Stimulated activated CD4-positive, alpha-beta T cell treated with anti-CD3 and anti-CD28 coated beads, Interleukin-2, amount 100 ng/mL, for 24 hours (primary cell): ENCODE measurements around the gene TICRR.

Experiments used
- DNase-seq, 2 donors: peaks; one replicate each; pipeline ENCODE4 v3.0.0-alpha.2; 2020

TICRR gene

DNA sequence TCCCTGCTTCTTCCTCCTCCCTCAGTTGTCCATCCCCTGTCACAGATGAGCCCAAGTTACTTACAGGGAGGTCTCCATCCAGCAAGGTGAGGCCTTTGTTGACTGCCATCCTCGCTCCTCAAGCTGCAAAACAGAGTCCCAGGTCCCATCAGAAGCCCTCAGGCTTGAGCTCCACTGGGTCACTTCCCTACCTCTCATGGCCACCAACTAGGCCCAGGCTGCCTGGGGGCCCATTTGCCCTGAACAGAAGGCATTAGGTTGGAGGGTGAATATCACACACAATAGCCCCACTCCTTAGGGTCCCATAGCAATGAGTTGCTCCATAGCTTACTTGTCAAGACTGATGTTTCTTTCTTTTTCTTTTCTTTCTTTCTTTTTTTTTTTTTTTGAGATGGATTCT is 102.1 kb downstream of the TICRR start:
- DNase-seq = no peak
